ENCODE measurements around the gene TMEM272.

GRCh38 chr13:51772105-51772455, 72.9 kb downstream of the TMEM272 start:
- TF ChIP-seq EP300 (IDR thresholded peaks at IDR 0.05; ENCODE audit: borderline replicate concordance in 1 of 2, low read depth in 1 of 2, low read length in 1 of 2) (no peak), EZH2phosphoT487 (IDR thresholded peaks at IDR 0.05; ENCODE audit: borderline replicate concordance, low read depth) (no peak), CTCF (IDR thresholded peaks at IDR 0.05) (no peak), POLR2AphosphoS5 (IDR thresholded peaks at IDR 0.05; ENCODE audit: low read depth, low read length) (no peak), RFX5 (IDR thresholded peaks at IDR 0.05; ENCODE audit: low read length) (no peak), SMC3 (IDR thresholded peaks at IDR 0.05; ENCODE audit: low read depth, low read length) (no peak), GATA2 (CRISPR knock-in tag; IDR thresholded peaks at IDR 0.05) (no peak), JUND (IDR thresholded peaks at IDR 0.05) (no peak), RXRA (IDR thresholded peaks at IDR 0.05; ENCODE audit: borderline replicate concordance, low read depth) (no peak), ZBTB33 (IDR thresholded peaks at IDR 0.05; ENCODE audit: borderline replicate concordance, low read depth) (no peak), NFIC (IDR thresholded peaks at IDR 0.05; ENCODE audit: borderline replicate concordance) (no peak), SIN3A (IDR thresholded peaks at IDR 0.05; ENCODE audit: borderline replicate concordance, low read depth, low read length) (no peak)

Data from SK-N-SH (cell line).